ENCODE data around the gene DLGAP4.

DNA sequence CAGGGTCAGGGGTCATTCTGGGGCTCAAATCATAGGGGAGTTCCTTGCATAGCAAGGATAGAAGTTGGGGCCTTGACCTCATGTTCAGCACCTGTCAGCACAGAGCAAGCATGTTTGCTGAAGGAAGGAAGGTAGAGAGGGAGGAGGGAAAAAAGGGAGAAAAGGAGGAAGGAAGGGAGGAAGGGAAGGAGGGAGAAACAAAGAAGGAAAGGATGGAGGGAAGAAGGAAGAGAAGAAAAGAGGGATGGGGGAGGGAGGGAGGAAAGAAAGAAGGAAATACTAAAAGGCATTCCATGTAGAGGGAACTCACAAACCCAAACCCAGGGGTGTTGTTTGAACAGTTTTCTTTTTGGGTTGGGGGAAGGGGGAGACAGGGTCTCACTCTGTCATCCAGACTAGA lies 80.1 kb downstream of the DLGAP4 start:
- no peak for TF ChIP-seq TGIF2 (CRISPR knock-in tag; IDR thresholded peaks at IDR 0.05)
- no peak for TF ChIP-seq ELF4 (CRISPR knock-in tag; IDR thresholded peaks at IDR 0.05)
- TF ChIP-seq NFRKB (IDR thresholded peaks at IDR 0.05; ENCODE audit: low read depth), result no peak
- no peak for TF ChIP-seq KAT8 (IDR thresholded peaks at IDR 0.05; ENCODE audit: low read depth)
- TF ChIP-seq ZNF830 (CRISPR knock-in tag; IDR thresholded peaks at IDR 0.05), result no peak
- TF ChIP-seq, protein P1, sequence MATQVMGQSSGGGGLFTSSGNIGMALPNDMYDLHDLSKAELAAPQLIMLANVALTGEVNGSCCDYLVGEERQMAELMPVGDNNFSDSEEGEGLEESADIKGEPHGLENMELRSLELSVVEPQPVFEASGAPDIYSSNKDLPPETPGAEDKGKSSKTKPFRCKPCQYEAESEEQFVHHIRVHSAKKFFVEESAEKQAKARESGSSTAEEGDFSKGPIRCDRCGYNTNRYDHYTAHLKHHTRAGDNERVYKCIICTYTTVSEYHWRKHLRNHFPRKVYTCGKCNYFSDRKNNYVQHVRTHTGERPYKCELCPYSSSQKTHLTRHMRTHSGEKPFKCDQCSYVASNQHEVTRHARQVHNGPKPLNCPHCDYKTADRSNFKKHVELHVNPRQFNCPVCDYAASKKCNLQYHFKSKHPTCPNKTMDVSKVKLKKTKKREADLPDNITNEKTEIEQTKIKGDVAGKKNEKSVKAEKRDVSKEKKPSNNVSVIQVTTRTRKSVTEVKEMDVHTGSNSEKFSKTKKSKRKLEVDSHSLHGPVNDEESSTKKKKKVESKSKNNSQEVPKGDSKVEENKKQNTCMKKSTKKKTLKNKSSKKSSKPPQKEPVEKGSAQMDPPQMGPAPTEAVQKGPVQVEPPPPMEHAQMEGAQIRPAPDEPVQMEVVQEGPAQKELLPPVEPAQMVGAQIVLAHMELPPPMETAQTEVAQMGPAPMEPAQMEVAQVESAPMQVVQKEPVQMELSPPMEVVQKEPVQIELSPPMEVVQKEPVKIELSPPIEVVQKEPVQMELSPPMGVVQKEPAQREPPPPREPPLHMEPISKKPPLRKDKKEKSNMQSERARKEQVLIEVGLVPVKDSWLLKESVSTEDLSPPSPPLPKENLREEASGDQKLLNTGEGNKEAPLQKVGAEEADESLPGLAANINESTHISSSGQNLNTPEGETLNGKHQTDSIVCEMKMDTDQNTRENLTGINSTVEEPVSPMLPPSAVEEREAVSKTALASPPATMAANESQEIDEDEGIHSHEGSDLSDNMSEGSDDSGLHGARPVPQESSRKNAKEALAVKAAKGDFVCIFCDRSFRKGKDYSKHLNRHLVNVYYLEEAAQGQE (IDR thresholded peaks at IDR 0.05; ENCODE audit: borderline replicate concordance), result no peak
- TF ChIP-seq, protein P1 (CRISPR knock-in tag; IDR thresholded peaks at IDR 0.05; ENCODE audit: low read depth), result no peak
- TF ChIP-seq SP2 (IDR thresholded peaks at IDR 0.05; ENCODE audit: extremely low read depth, low read depth, low read length, poor library complexity, severe bottlenecking), result no peak
- no peak for TF ChIP-seq CREB1 (IDR thresholded peaks at IDR 0.05)
- no peak for TF ChIP-seq CREB1 (CRISPR knock-in tag; IDR thresholded peaks at IDR 0.05)
- no peak for TF ChIP-seq CSDE1 (IDR thresholded peaks at IDR 0.05)
- no peak for TF ChIP-seq SMC3 (conservative IDR thresholded peaks at IDR 0.05; ENCODE audit: insufficient read depth, low read depth, low read length)

Data from K562 (cell line).